GM21381 (cell line): ENCODE data around the gene PROM2.

ENCODE experiments used
- ATAC-seq: cut with Tn5 transposase; IDR thresholded peaks from one replicate; pipeline ENCODE4 v1.9.1; 2021; ENCODE audit warnings: mild to moderate bottlenecking, moderate library complexity; ENCODE audit not compliant: unreplicated experiment

PROM2 gene

GRCh38 chr2:95319481-95320343, 45.5 kb downstream of the PROM2 start:
- ATAC-seq, result no peak

GRCh38 chr2:95320344-95320712, 46.1 kb downstream of the PROM2 start:
- no peak for ATAC-seq

GRCh38 chr2:95320986-95321767, 46.9 kb downstream of the PROM2 start:
- no peak for ATAC-seq

- ATAC-seq, result no peak
Measured at GRCh38 chr2:95323347-95324155, 49.3 kb downstream of the PROM2 start.

- no peak for ATAC-seq
Measured at GRCh38 chr2:95325026-95325425, 50.8 kb downstream of the PROM2 start.

GRCh38 chr2:95325590-95326432, 51.6 kb downstream of the PROM2 start:
- no peak for ATAC-seq

GRCh38 chr2:95326433-95327140, 52.3 kb downstream of the PROM2 start:
- no peak for ATAC-seq

- no peak for ATAC-seq
Measured at GRCh38 chr2:95327861-95328260, 53.6 kb downstream of the PROM2 start.

- ATAC-seq, result no peak
Measured at GRCh38 chr2:95328358-95329125, 54.3 kb downstream of the PROM2 start.

GRCh38 chr2:95329401-95329800, 55.2 kb downstream of the PROM2 start:
- ATAC-seq, result no peak

- ATAC-seq, result no peak
Measured at GRCh38 chr2:95329891-95330793, 55.9 kb downstream of the PROM2 start.

- ATAC-seq, result no peak
Measured at GRCh38 chr2:95330794-95331338, 56.6 kb downstream of the PROM2 start.

- ATAC-seq, result no peak
Measured at GRCh38 chr2:95331606-95332005, 57.4 kb downstream of the PROM2 start.

- no peak for ATAC-seq
Measured at GRCh38 chr2:95332036-95332435, 57.8 kb downstream of the PROM2 start.

GRCh38 chr2:95333056-95333455, 58.8 kb downstream of the PROM2 start:
- no peak for ATAC-seq

GRCh38 chr2:95333888-95334338, 59.7 kb downstream of the PROM2 start:
- ATAC-seq, result no peak

GRCh38 chr2:95334916-95335641, 60.8 kb downstream of the PROM2 start:
- ATAC-seq, result no peak
